SU-DHL-6 (cell line): ENCODE data around the gene IMPG2.

Experiments used
- EZH2phosphoT487 ChIP-seq: fragments of 200-600 bp; sonication (generic), shearing (Covaris generic); conservative IDR thresholded peaks from 2 replicates; pipeline ENCODE4 v1.6.1; 2018; ENCODE audit warnings: mild to moderate bottlenecking, antibody characterized with exemption, low read length, moderate library complexity, mixed read lengths
- TF ChIP-seq, protein P1 (sequence below): fragments of 200-600 bp; sonication (generic); IDR thresholded peaks from one replicate; pipeline ENCODE4 v1.5.1; 2017; ENCODE audit warnings: antibody characterized with exemption, mild to moderate bottlenecking, low read length, moderate library complexity; ENCODE audit not compliant: insufficient read depth, poor library complexity, severe bottlenecking

DNA sequence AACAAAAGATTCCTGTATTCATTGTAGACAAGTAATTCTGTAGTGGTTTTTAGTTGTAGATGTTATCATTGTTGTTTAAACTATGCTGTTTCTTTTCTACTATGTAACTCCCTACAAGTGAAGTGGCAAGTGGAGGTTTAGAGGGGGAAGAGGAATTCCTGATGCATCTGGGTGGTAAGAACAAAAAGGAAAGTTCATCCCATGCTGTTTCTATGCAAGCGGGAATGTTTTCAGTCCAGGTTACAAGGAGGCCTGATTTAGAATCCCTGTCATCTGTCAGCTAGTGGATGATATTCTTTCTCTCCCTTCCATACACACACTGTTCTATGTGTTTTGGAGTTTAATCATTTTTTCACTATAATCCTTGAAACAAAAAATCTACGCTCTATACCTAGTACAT is 67.4 kb downstream of the IMPG2 start:
- TF ChIP-seq EZH2phosphoT487 = no peak
- TF ChIP-seq, protein P1, sequence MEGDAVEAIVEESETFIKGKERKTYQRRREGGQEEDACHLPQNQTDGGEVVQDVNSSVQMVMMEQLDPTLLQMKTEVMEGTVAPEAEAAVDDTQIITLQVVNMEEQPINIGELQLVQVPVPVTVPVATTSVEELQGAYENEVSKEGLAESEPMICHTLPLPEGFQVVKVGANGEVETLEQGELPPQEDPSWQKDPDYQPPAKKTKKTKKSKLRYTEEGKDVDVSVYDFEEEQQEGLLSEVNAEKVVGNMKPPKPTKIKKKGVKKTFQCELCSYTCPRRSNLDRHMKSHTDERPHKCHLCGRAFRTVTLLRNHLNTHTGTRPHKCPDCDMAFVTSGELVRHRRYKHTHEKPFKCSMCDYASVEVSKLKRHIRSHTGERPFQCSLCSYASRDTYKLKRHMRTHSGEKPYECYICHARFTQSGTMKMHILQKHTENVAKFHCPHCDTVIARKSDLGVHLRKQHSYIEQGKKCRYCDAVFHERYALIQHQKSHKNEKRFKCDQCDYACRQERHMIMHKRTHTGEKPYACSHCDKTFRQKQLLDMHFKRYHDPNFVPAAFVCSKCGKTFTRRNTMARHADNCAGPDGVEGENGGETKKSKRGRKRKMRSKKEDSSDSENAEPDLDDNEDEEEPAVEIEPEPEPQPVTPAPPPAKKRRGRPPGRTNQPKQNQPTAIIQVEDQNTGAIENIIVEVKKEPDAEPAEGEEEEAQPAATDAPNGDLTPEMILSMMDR = no peak
